WTC11 (cell line): ENCODE data around the gene REN. TPM values are rescaled to one million over a fixed set of nuclear protein-coding genes. Genes with fewer than 3 reads are reported as not detected.

ENCODE experiments used
- ATAC-seq: fragments of 200-7000 bp; cut with Tn5 transposase; 2 replicates; pipeline ENCODE4 v1.10.0; 2021; ENCODE audit warnings: mild to moderate bottlenecking, moderate library complexity
- CTCF ChIA-PET: fragments of 300-600 bp; sonication (Branson Sonifier 250); formaldehyde crosslinking; loops from one replicate; lab custom pipeline; 2021; ENCODE audit warnings: antibody characterized with exemption; lab: Charles Lee
- POLR2A ChIA-PET: fragments of 350-600 bp; sonication (Branson Sonifier 250); formaldehyde crosslinking; loops from one replicate; lab custom pipeline; 2021; ENCODE audit warnings: antibody characterized with exemption; lab: Charles Lee
- DNase-seq: peaks from one replicate; pipeline ENCODE4 v3.0.0; 2021; ENCODE audit warnings: low spot score
- H3K27ac Mint-ChIP-seq: 2 replicates; pipeline ENCODE4 v1.8.0; 2021; ENCODE audit warnings: mixed read lengths
- H3K27me3 Mint-ChIP-seq: 2 replicates; pipeline ENCODE4 v1.8.0; 2021; ENCODE audit warnings: low read depth, mild to moderate bottlenecking, moderate library complexity, mixed read lengths
- H3K36me3 Mint-ChIP-seq: 2 replicates; pipeline ENCODE4 v1.8.0; 2021; ENCODE audit warnings: mixed read lengths
- H3K4me1 Mint-ChIP-seq: 2 replicates; pipeline ENCODE4 v1.8.0; 2022; ENCODE audit warnings: mixed read lengths
- H3K4me3 Mint-ChIP-seq: 2 replicates; pipeline ENCODE4 v1.8.0; 2021; ENCODE audit warnings: mild to moderate bottlenecking, moderate library complexity, mixed read lengths
- H3K9me3 Mint-ChIP-seq: 2 replicates; pipeline ENCODE4 v1.8.0; 2021; ENCODE audit warnings: mixed read lengths
- AFF4 ChIP-seq: sonication (generic); formaldehyde crosslinking; IDR thresholded peaks from 2 replicates; pipeline ENCODE4 v1.8.1; 2023; ENCODE audit warnings: mild to moderate bottlenecking, missing genetic modification reagents, borderline replicate concordance
- CBFB ChIP-seq: sonication (generic); formaldehyde crosslinking; IDR thresholded peaks from 2 replicates; pipeline ENCODE4 v1.8.1; 2022; ENCODE audit warnings: mild to moderate bottlenecking, low read depth, missing genetic modification reagents
- E2F4 ChIP-seq: sonication (generic); formaldehyde crosslinking; IDR thresholded peaks from 2 replicates; pipeline ENCODE4 v1.8.1; 2022; ENCODE audit warnings: low read depth, mild to moderate bottlenecking, moderate library complexity, missing genetic modification reagents, borderline replicate concordance
- FOXK1 ChIP-seq: sonication (generic); formaldehyde crosslinking; IDR thresholded peaks from 2 replicates; pipeline ENCODE4 v1.8.0; 2022; ENCODE audit warnings: mild to moderate bottlenecking, moderate library complexity, missing genetic modification reagents
- FOXP4 ChIP-seq: sonication (generic); formaldehyde crosslinking; IDR thresholded peaks from 2 replicates; pipeline ENCODE4 v1.8.0; 2022; ENCODE audit warnings: mild to moderate bottlenecking, missing genetic modification reagents
- GRHL2 ChIP-seq: fragments of 250-450 bp; sonication (Bioruptor Pico); IDR thresholded peaks from 2 replicates; pipeline ENCODE4 v1.8.0; 2022; ENCODE audit warnings: mild to moderate bottlenecking, moderate library complexity; ENCODE audit not compliant: insufficient replicate concordance, severe bottlenecking
- JUN ChIP-seq: sonication (generic); formaldehyde crosslinking; IDR thresholded peaks from 2 replicates; pipeline ENCODE4 v1.8.0; 2023; ENCODE audit warnings: mild to moderate bottlenecking, missing genetic modification reagents
- MLX ChIP-seq: sonication (generic); formaldehyde crosslinking; IDR thresholded peaks from 2 replicates; pipeline ENCODE4 v1.8.1; 2023; ENCODE audit warnings: mild to moderate bottlenecking, missing genetic modification reagents, moderate library complexity
- PRRX2 ChIP-seq: fragments of 250-450 bp; sonication (Bioruptor Pico); IDR thresholded peaks from 2 replicates; pipeline ENCODE4 v1.8.0; 2021; ENCODE audit warnings: mild to moderate bottlenecking
- SMAD4 ChIP-seq: sonication (generic); formaldehyde crosslinking; IDR thresholded peaks from 2 replicates; pipeline ENCODE4 v1.8.0; 2022; ENCODE audit warnings: mild to moderate bottlenecking, missing genetic modification reagents
- TCF7 ChIP-seq: sonication (generic); formaldehyde crosslinking; IDR thresholded peaks from 2 replicates; pipeline ENCODE4 v1.8.0; 2022; ENCODE audit warnings: mild to moderate bottlenecking, low read depth, missing genetic modification reagents, moderate library complexity
- TEAD1 ChIP-seq: sonication (generic); formaldehyde crosslinking; IDR thresholded peaks from 2 replicates; pipeline ENCODE4 v1.8.0; 2022; ENCODE audit warnings: mild to moderate bottlenecking, missing genetic modification reagents
- ZNF121 ChIP-seq: sonication (generic); formaldehyde crosslinking; IDR thresholded peaks from 2 replicates; pipeline ENCODE4 v1.8.0; 2023; ENCODE audit warnings: missing genetic modification reagents
- ZNF281 ChIP-seq: sonication (generic); formaldehyde crosslinking; IDR thresholded peaks from 2 replicates; pipeline ENCODE4 v1.8.0; 2023; ENCODE audit warnings: mild to moderate bottlenecking, missing genetic modification reagents
- ZNF317 ChIP-seq: sonication (generic); formaldehyde crosslinking; IDR thresholded peaks from 2 replicates; pipeline ENCODE4 v1.8.1; 2023; ENCODE audit warnings: low read depth, mild to moderate bottlenecking, moderate library complexity, missing genetic modification reagents, borderline replicate concordance
- total RNA-seq: library from RNA; stranded (reverse); gene quantifications from 3 replicates; pipeline ENCODE4 v1.2.3, GENCODE V29; 2021
- TF ChIP-seq, protein P1 (sequence below): sonication (generic); formaldehyde crosslinking; conservative IDR thresholded peaks from 2 replicates; pipeline ENCODE4 v1.8.1; 2022; ENCODE audit warnings: mild to moderate bottlenecking, missing genetic modification reagents
- TF ChIP-seq, protein P2 (sequence below): sonication (generic); formaldehyde crosslinking; conservative IDR thresholded peaks from 2 replicates; pipeline ENCODE4 v1.8.1; 2023; ENCODE audit warnings: mild to moderate bottlenecking, low read depth, missing genetic modification reagents, moderate library complexity

The REN gene
- total RNA-seq, 1 experiment from 2014 or later: not detected

DNA sequence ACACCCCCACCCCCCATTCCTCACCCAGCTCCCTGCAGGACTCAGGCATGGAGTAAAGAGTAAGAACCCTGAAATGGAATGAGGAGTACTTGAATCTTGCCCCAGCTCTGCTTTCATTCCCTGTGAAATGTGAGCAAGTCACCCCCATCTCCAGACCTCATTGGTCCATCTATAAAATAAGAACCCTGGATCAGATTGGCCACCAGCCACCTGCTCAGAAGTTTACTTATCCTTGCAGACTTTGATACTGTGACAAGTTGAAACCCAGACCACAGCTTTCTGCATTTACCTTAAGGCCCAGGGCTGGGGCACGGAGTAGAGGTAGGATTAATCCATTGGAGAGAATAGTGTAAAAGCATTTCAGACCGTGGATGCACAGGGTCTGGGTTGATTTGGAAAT lies 27.9 kb upstream of the REN start:
- POLR2A ChIA-PET: no interaction called here
- DNase-seq (no peak), ATAC-seq (no peak)
- H3K27me3 Mint-ChIP-seq: peaks cover 40% of the 10 kb centered on the region
- H3K36me3 Mint-ChIP-seq: no peaks in the 10 kb centered on the region
- H3K4me3 Mint-ChIP-seq: no peak overlapping the region
- H3K4me1 Mint-ChIP-seq: peaks cover 20% of the 10 kb centered on the region
- H3K9me3 Mint-ChIP-seq: peaks cover 6% of the 10 kb centered on the region; the same call in 1 of the 2 replicates
- TF ChIP-seq E2F4 (CRISPR knock-in tag): no peak
- no peak for TF ChIP-seq ZNF281 (CRISPR knock-in tag)
- no peak for TF ChIP-seq TCF7
- TF ChIP-seq, protein P1, sequence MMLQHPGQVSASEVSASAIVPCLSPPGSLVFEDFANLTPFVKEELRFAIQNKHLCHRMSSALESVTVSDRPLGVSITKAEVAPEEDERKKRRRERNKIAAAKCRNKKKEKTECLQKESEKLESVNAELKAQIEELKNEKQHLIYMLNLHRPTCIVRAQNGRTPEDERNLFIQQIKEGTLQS: no peak
- TF ChIP-seq JUN (CRISPR knock-in tag): no peak
- TF ChIP-seq ZNF121: no peak
- TF ChIP-seq TEAD1 (CRISPR knock-in tag): no peak
- no peak for TF ChIP-seq ZNF317 (CRISPR knock-in tag)
- TF ChIP-seq AFF4 (CRISPR knock-in tag): no peak
- no peak for TF ChIP-seq SMAD4 (CRISPR knock-in tag)
- TF ChIP-seq GRHL2 (CRISPR knock-in tag): no peak
- no peak for TF ChIP-seq CBFB (CRISPR knock-in tag)
- no peak for TF ChIP-seq MLX (CRISPR knock-in tag)
- no peak for TF ChIP-seq PRRX2 (CRISPR knock-in tag)
- no peak overlapping the region for H3K27ac Mint-ChIP-seq
- CTCF ChIA-PET: interaction anchor here (1.7 to 1.8 kb wide), 2 partner anchors 13 to 32 kb away, joined by 9 to 13 read pairs; no protein-coding TSS in a partner anchor

DNA sequence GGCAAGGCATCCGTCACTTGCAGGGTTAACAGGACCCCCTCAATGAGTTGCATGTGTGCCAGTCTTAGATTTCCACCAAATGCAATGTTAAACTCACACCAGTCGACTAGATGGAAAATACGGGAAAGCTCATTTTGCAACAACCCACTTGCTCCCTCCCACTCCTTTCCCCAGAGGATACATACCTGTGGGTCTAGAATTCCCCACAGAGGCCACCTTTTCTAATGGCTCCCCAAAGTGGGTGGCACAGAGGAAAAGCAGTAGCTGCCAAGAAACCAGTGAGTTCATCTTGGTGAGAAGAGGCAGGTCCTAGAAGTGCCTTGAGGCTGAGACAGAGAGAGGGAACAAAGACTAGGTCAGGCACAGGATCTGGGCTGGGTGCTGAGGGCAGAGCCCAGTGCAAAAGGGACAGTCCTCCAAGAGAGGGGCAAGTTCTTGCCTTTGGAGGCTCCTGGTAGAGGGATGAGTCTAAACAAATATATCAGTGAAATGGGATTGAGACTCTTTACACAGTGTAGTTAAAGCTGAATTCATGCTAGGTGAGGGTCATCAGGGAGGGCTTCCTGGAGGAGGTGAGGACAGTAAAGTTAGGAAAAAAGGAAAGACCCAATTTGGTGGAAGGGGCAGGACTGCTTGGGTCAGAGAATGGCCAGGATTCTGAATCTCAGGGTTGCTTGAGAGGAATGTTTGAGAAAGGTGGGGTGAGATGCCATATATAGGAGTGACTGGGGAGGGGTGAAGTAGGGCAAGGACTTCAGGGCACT lies 26.6 kb upstream of the REN start:
- H3K4me1 Mint-ChIP-seq: peaks cover 12% of the 10 kb centered on the region
- DNase-seq: no peak
- POLR2A ChIA-PET: no interaction called here

More for the DNA sequence above, 26.6 kb upstream of the REN start:
- CTCF ChIA-PET: interaction anchor here (3.2 to 5.3 kb wide), 3 partner anchors 14 to 206 kb away, joined by 17 to 68 read pairs (median 46); no protein-coding TSS in a partner anchor
- ATAC-seq: no peak
- Mint-ChIP-seq H3K9me3 (peaks cover 6% of the 10 kb centered on the region; the same call in 1 of the 2 replicates), H3K4me3 (no peak overlapping the region), H3K27me3 (peaks cover 53% of the 10 kb centered on the region)
- TF ChIP-seq, protein P2, sequence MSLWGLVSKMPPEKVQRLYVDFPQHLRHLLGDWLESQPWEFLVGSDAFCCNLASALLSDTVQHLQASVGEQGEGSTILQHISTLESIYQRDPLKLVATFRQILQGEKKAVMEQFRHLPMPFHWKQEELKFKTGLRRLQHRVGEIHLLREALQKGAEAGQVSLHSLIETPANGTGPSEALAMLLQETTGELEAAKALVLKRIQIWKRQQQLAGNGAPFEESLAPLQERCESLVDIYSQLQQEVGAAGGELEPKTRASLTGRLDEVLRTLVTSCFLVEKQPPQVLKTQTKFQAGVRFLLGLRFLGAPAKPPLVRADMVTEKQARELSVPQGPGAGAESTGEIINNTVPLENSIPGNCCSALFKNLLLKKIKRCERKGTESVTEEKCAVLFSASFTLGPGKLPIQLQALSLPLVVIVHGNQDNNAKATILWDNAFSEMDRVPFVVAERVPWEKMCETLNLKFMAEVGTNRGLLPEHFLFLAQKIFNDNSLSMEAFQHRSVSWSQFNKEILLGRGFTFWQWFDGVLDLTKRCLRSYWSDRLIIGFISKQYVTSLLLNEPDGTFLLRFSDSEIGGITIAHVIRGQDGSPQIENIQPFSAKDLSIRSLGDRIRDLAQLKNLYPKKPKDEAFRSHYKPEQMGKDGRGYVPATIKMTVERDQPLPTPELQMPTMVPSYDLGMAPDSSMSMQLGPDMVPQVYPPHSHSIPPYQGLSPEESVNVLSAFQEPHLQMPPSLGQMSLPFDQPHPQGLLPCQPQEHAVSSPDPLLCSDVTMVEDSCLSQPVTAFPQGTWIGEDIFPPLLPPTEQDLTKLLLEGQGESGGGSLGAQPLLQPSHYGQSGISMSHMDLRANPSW (CRISPR knock-in tag): no peak
- TF ChIP-seq FOXP4 (CRISPR knock-in tag) (no peak), FOXK1 (CRISPR knock-in tag) (no peak)
- TF ChIP-seq, all 79 proteins: peak for 0
- H3K27ac Mint-ChIP-seq: no peak overlapping the region
- H3K36me3 Mint-ChIP-seq: no peaks in the 10 kb centered on the region
